Neural crest cell (in vitro differentiated cells): ENCODE results near the gene STOM. TPM values are rescaled to one million over a fixed set of nuclear protein-coding genes. Genes with fewer than 3 reads are reported as not detected.

Experiments
- DNase-seq: peaks from one replicate; pipeline ENCODE4 v3.0.0; 2021; ENCODE audit warnings: low read depth, mixed read lengths, low spot score
- H3K27ac Mint-ChIP-seq: one replicate; pipeline ENCODE4 v1.8.0; 2021; ENCODE audit warnings: mild to moderate bottlenecking, mixed read lengths; ENCODE audit not compliant: unreplicated experiment
- H3K27me3 Mint-ChIP-seq: 2 replicates; pipeline ENCODE4 v1.8.0; 2021; ENCODE audit warnings: low read depth, mild to moderate bottlenecking, mixed read lengths
- H3K36me3 Mint-ChIP-seq: 2 replicates; pipeline ENCODE4 v1.8.0; 2021; ENCODE audit warnings: low read depth, mild to moderate bottlenecking, mixed read lengths
- H3K4me1 Mint-ChIP-seq: 2 replicates; pipeline ENCODE4 v1.8.0; 2021; ENCODE audit warnings: mixed read lengths
- H3K4me3 Mint-ChIP-seq: one replicate; pipeline ENCODE4 v1.8.0; 2021; ENCODE audit warnings: mild to moderate bottlenecking, mixed read lengths
- H3K9me3 Mint-ChIP-seq: 2 replicates; pipeline ENCODE4 v1.8.0; 2021; ENCODE audit warnings: mixed read lengths
- CTCF ChIP-seq: fragments of 200-600 bp; sonication (generic); conservative IDR thresholded peaks from 2 replicates; pipeline ENCODE4 v1.5.0; 2021; ENCODE audit warnings: antibody characterized with exemption, mild to moderate bottlenecking
- total RNA-seq: library from RNA; stranded (reverse); gene quantifications from 2 replicates; pipeline ENCODE4 v1.2.1, GENCODE V29; 2021

The STOM gene
- total RNA-seq, 1 donor from 2014 or later = 8.9 TPM

GRCh38 chr9:121322737-121323448 lies 47.2 kb downstream of the STOM start:
- no peak overlapping the region for H3K27ac Mint-ChIP-seq
- no peaks in the 10 kb centered on the region for H3K27me3 Mint-ChIP-seq
- H3K4me3 Mint-ChIP-seq = no peak overlapping the region
- H3K4me1 Mint-ChIP-seq = no peaks in the 10 kb centered on the region
- TF ChIP-seq CTCF = no peak
- peaks cover 6% of the 10 kb centered on the region for H3K36me3 Mint-ChIP-seq
- DNase-seq = no peak
- peaks cover 3% of the 10 kb centered on the region for H3K9me3 Mint-ChIP-seq

GRCh38 chr9:121322037-121322736 lies 47.9 kb downstream of the STOM start:
- Mint-ChIP-seq H3K4me1 (no peaks in the 10 kb centered on the region), H3K9me3 (peaks cover 3% of the 10 kb centered on the region), H3K27me3 (no peaks in the 10 kb centered on the region), H3K27ac (no peak overlapping the region), H3K4me3 (no peak overlapping the region), H3K36me3 (peaks cover 6% of the 10 kb centered on the region)
- TF ChIP-seq CTCF = no peak
- DNase-seq = no peak

- TF ChIP-seq CTCF = no peak
- Mint-ChIP-seq H3K4me3 (no peak overlapping the region), H3K36me3 (peaks cover 6% of the 10 kb centered on the region), H3K9me3 (peaks cover 3% of the 10 kb centered on the region), H3K27ac (no peak overlapping the region), H3K27me3 (no peaks in the 10 kb centered on the region), H3K4me1 (no peaks in the 10 kb centered on the region)
- no peak for DNase-seq
Measured at GRCh38 chr9:121321016-121321503, 49.0 kb downstream of the STOM start.

GRCh38 chr9:121319383-121319780 lies 50.7 kb downstream of the STOM start:
- DNase-seq = no peak
- TF ChIP-seq CTCF = no peak
- Mint-ChIP-seq H3K9me3 (peaks cover 3% of the 10 kb centered on the region), H3K4me1 (no peaks in the 10 kb centered on the region), H3K27me3 (no peaks in the 10 kb centered on the region), H3K4me3 (no peak overlapping the region), H3K27ac (peak overlapping the region; percentile 81), H3K36me3 (peaks cover 6% of the 10 kb centered on the region)

GRCh38 chr9:121318631-121319382 lies 51.2 kb downstream of the STOM start:
- H3K9me3 Mint-ChIP-seq = peaks cover 3% of the 10 kb centered on the region

More at GRCh38 chr9:121318631-121319382, 51.2 kb downstream of the STOM start:
- Mint-ChIP-seq H3K27me3 (no peaks in the 10 kb centered on the region), H3K4me3 (no peak overlapping the region), H3K36me3 (peaks cover 6% of the 10 kb centered on the region), H3K27ac (peak overlapping the region; percentile 81), H3K4me1 (no peaks in the 10 kb centered on the region)
- DNase-seq = no peak
- no peak for TF ChIP-seq CTCF
